ENCODE measurements around the gene SPINK8. TPM values are rescaled to one million over a fixed set of nuclear protein-coding genes. Genes with fewer than 3 reads are reported as not detected.

The SPINK8 gene
- total and polyA plus RNA-seq, 2 of the 8 experiments (the other 6 are each of a cell fraction or from before 2014, with no cell fraction given): 0.29 TPM; not detected in 1

- no peak for TF ChIP-seq KDM1A (IDR thresholded peaks at IDR 0.05; ENCODE audit: borderline replicate concordance, low read length)
- no peak for TF ChIP-seq CREB1 (IDR thresholded peaks at IDR 0.05)
- TF ChIP-seq SIRT6 (IDR thresholded peaks at IDR 0.05; ENCODE audit: low read length): no peak
- TF ChIP-seq CHD2 (IDR thresholded peaks at IDR 0.05; ENCODE audit: low read length): no peak
- TF ChIP-seq SAP30 (IDR thresholded peaks at IDR 0.05; ENCODE audit: insufficient read depth, insufficient replicate concordance, low read length): no peak
- TF ChIP-seq HDAC6 (IDR thresholded peaks at IDR 0.05; ENCODE audit: low read depth, low read length): no peak
- no peak for TF ChIP-seq SP4 (IDR thresholded peaks at IDR 0.05; ENCODE audit: low read length)
Observed at GRCh38 chr3:48320996-48321395, 12.5 kb downstream of the SPINK8 start (continued).
